Central memory CD4-positive, alpha-beta T cell (primary cell): ENCODE measurements around the gene PDK4.
"Not testable (repeated sequence)": the region's sequence is repeated elsewhere in the genome, so short reads cannot be mapped to it uniquely, and the experiment has no call there.

Source experiments
- DNase-seq: peaks from one replicate; pipeline ENCODE4 v3.0.0; 2022

Gene PDK4

DNA sequence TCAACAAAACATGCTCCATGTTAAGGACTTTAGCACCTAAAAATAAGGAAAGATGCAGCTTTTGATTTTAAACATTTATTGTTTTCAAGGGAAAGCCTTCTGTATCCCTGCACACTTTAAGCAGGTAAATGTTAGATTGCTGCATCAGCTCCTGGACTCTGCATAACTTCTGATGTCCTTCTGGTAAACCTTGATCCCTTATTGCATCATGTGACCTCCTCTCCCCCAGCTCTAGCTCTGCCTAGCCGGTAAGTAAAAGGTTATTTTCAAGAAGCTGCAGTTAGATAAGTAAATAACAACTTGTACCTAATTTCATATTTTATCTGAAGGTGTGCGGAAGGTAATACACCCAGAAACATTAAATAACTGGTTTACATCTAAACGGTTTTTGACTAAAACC lies 37.5 kb downstream of the PDK4 start:
- DNase-seq, result no peak

DNA sequence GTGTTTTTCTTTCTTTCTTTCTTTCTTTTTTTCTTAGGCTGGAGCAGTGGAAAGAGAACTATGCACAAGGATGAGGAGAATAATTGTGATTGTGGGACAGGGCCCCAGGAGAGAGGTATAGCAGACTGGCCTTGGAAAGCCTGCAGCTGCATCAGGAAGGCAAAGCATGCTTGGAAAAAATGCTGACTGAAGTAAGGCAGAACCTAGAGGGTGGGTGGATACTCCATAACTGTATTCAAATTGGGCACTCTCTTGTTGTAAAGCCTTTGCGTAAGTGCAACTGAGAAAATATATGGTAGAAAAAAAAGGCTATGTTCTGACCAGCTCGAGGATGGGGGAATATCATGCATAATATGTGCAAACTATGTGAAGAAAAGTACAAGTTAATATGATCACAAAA lies 39.5 kb downstream of the PDK4 start:
- DNase-seq, result no peak

DNA sequence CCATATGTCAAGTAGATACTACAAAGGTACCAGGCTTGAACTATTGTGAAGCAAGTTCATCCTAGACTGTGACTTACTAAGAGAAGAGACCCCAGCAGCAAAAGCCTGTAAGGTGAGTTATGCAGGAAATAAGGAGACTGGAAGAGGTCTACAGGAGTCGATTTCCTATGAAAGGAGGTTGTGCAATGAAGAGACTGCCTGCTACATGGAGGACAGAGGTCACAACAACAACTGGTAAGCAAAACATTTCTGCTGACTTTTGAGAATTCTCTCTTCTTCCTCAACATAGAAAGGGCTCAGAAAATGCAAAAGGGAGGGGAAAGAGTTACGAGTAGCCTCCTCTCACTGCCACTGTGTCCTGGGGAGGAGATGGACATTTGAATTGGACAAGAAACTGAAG lies 42.4 kb downstream of the PDK4 start:
- no peak for DNase-seq

DNA sequence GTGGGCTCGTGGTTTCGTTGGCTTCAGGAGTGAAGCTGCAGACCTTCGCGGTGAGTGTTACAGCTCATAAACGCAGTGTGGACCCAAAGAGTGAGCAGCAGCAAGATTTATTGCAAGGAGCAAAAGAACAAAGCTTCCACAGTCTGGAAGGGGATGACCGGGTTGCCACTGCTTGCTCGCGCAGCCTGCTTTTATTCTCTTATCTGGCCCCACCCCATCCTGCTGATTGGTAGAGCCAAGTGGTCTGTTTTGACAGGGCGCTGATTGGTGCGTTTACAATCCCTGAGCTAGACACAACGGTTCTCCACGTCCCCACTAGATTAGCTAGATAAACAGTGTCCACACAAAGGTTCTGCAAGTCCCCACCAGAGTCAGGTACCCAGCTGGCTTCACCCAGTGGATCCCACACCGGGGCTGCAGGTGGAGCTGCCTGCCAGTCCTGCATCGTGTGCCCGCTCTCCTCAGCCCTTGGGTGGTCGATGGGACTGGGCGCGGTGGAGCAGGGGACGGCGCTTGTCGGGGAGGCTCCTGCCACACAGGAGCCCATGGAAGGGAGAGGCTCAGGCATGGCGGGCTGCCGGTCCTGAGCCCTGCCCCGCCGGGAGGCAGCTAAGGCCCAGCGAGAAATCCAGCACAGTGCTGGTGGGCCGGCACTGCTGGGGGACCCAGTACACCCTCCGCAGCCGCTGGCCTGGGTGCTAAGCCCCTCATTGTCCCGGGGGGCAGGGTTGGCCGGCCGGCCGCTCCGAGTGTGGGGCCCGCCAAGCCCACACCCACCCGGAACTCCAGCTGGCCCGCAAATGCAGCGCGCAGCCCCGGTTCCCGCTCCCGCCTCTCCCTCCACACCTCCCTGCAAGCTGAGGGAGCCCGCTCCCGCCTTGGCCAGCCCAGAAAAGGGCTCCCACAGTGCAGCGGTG lies 44.0 kb downstream of the PDK4 start:
- not testable (repeated sequence) for DNase-seq

DNA sequence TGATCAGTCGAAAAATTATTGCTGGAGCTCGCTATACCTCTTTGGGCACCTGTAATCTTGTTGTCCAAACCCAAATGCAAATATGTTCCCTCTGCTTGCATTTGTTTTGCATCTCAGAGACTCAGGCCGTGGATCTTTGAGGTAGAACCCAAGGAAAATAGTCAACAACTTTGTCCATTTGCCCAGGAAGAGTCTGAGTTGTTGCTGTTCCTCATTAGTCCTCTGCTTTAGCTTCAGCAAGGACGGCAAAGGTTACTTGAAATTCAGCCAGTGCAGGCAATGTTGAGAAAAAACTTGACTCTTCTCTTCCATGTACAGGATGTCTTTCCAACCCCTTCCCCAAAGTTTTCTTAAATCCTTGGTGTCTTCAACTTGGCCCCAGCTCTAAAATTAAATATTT lies 45.8 kb downstream of the PDK4 start:
- DNase-seq, result no peak

DNA sequence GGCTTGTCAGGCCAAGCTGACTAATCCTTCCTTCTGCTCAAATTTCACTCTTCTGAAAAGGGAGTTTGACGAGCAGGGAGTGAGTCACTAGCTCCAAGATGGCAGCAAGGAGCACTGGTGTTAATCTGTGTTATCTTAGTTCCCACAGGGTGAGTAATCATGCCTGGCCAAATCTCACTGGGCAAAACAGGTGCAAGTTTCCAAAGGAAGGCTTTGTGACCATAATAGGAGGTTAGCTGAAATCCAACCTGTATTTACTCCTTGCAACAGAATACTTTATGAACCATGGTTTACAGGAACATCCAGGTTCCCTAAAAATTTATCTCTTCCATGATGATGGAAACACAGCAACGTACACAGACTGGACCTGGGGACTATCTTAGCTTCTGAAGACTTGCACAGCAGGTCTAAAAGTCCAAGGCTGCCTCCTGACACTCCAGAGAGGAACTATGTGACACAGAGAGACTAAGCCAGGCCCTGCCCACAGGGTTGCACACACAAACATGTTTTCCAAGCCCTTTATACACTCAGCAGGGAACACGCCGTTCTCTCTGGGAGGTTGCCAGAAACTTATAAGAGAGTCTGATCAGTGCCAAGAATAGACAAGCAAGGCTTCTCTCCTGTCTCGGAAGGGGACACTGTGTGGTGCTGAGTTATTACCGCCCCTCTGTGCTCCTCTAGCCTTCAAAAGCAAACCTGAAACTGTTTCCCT lies 46.3 kb downstream of the PDK4 start:
- DNase-seq, result no peak

DNA sequence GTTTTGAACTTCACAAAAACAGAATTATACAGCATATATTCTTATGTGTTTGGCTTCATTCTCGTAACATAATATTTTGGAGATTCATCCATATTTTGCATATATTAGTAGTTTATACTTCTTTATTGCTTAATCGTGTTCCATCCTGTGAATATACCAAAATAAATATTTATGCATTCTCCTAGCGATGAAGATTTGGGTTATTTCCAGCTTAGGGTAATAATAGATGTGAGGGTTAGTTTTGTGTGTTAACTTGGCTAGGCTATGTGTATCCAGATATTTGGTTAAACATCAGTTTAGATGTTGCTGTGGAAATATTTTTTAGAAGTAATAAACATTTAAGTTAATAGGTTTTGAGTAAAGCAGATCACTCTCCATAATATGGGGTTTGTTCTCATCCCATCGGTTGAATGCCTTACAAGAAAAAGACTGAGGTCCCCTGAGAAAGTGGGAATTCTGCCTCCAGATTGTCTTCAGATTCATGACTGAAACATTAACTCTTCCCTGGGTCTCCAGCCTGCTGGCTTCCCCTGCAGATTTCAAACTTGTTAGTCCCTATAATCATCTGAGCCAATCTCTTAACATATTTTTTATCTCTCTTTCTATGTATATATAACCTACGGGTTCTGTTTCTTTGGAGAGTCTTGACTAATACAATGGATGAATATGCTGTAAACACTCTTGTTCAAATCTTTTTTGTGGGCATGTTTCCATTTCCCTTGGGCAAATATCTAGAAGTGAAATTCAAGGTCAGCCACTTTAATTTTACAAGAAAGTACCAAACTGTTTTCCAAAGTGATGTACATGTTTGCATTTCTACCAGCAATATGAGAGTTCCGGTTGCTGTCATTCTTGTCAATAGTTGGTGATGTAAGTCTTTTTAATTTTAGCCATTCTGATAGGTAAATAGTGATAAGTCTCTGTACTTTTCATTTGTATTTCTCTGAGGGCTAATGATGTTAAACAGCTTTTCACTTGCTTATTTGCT lies 48.7 kb downstream of the PDK4 start:
- DNase-seq, result no peak

DNA sequence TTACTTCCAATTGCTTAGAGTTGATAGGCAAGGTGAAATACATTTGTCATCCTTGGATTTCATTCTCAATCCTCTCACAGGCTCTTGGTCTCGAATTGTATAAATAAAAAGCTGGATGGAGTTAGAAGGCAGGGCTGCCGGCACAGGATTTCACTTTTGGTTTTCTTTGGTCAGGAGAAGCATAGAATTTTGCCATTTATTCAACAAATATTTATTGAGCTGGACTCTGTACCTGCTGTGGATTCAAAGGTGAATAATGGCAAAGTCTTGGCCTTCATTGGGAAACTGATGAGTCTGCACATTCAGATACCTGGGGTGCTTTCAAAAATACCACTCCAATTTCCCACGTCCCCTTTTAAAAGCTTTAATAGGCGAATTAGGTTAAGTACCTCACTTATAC lies 49.7 kb downstream of the PDK4 start:
- DNase-seq, result no peak

DNA sequence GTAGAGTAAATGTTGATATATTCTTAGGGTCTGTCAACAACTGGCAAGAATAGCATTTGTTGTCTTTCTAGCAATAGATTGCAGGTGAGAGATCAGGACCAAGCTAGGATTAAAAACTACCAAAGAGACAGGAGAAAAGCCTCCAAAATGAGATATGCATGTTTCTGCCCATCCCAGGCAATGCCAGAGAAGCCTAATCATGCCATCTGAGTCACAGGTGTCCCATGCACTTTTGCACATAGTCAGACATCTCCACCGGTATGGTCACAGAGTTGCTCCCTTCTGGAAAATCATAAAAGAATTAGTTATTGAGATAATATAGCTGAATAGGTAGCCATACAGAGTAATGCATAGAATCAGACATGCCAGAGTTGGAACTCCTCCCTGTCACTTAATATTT lies 50.6 kb downstream of the PDK4 start:
- DNase-seq, result no peak

DNA sequence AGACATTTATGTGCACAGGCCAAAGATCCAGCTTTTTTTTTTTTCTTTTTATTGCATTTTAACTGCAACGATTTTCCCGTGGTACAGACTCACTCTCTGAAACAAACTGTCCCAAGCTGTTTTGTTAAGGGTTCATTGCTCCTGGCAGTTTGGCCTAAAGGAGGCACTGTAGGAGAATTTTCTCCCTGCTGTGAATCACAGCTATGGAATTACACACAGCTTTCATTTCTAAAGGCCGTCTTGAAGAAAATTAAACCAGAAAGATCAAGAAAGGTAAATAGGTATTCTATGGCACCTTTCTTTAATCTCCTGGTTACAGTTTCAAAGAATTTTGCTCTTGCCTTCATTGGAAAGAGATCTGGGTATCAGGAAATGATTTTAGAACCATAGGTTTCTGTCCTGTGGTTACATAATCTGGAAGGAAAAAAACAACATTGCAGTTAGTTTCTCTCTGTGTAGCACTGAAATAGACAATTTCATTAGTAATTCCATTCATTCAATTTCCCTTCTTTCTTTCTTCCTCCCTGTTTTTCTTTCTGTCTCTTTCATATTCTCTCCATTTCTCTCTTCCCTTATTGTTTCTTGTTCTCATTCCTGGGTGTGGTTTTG lies 51.2 kb downstream of the PDK4 start:
- no peak for DNase-seq

DNA sequence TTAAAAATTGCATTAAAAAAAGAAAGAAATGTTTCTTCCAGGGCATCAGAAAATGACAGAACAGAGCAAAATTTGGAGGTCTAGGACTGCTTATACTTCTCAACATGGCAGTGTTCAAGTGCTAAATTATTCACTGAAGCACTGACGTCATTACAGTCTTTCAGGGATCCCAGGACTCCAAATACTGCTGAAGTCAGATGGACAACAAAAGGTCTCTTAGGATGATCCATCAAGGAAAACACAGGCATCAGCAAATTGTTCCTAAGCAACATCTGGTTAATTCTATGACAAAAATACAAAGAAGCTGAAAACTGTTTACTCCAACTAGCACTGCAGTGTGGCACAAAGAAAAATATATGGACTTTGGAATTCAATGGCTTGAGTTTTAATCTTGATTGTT lies 52.1 kb downstream of the PDK4 start:
- no peak for DNase-seq

DNA sequence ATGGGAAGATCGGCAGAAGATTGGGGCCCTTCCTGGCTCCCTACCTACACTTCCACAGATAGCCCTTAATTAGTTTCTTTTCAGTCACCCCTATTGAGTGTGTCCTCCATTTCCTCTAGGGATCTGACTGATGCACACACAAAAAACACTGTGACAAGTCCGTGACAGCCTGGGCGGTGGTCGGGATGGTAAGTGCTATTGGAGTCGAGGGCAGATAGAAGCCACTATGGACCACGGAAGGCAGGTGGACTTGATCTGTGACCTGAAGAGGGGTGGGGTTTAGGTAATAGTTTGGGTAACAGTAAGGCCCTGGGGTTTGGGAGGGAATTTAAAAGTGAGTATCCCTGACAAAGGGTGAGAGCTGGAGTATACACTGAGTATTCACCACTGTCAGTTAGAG lies 53.0 kb downstream of the PDK4 start:
- DNase-seq, result no peak

DNA sequence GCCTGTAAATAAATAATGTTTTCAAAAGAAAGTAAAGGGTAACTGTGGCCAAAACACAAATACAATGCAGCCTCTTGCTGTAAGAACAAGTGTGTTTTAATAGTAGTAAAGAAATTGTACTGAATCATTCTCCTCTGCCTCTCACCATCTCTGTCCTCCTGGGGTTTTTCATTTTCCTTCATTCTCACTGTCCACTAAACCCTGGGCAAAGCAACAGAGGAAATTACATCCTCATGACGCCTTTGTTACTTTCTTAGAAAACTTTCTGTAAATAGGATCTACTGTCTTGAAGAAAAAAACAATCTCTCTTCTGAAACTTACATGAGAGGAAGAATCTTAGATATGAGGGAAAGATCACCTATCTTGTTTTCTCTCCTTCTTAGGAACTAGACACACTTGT lies 56.0 kb downstream of the PDK4 start:
- no peak for DNase-seq

DNA sequence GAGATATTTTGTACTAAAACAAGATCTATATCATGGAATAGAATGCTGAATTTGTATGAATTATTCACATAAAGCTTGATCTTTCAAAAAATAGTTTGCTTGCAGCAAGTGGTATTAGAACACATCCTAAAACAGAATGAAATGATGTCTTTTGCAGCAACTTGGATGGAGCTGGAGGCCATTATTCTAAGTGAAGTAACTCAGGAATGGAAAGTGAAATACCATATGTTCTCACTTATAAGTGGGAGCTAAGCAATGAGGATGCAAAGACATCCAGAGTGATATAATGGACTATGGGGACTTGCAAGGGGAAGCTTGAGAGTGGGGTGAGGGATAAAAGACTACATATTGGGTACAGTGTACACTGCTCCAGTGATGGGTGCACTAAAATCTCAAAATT lies 56.9 kb downstream of the PDK4 start:
- DNase-seq, result no peak

DNA sequence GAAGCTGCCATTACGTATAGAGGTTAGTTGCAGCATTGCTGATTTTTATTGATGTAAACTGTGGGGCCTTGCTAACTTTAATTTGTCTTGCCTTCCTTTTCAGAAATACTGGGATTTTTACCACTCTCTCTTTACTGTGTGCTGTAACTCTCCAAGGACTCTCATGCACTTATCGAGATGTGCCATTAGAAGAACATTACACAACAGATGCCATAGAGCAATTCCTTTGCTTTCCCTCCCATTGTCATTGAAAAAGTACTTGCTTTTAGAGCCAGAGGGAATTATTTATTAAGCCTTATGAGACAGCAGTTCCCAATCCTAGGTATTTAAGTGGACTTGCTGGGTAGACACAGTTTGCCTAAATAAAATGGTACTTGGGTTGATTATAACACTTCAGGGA lies 58.8 kb downstream of the PDK4 start:
- DNase-seq, result no peak

DNA sequence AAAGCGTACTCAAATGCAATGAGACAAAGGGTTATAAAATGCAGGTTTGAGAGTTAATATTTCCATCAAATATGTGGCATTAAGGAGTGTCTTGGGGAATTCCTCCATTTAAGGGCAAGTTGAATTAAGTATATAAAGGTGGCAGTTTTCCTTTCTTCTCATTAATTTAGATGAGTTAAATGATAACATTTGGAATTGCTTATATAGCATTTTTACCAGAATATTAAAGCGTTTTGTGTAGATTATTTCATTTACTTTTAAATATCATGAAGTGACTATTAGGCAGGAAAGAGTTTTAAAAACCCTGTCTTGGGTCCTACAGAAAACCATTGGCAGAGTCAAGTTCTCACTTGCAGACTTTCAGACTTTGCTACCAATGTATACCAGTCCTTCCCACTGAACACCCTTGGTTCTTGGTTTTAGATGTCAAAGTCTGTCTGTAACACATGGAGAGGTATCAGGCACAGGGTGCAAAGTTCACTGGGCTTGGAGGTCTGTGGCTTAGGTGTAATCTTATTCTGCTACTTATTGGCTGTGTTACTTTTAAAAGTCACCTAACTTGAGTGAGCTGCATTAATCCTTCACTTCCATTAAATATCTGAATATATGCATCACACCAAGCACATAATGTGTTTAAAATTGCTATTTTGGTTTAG lies 59.5 kb downstream of the PDK4 start:
- no peak for DNase-seq

DNA sequence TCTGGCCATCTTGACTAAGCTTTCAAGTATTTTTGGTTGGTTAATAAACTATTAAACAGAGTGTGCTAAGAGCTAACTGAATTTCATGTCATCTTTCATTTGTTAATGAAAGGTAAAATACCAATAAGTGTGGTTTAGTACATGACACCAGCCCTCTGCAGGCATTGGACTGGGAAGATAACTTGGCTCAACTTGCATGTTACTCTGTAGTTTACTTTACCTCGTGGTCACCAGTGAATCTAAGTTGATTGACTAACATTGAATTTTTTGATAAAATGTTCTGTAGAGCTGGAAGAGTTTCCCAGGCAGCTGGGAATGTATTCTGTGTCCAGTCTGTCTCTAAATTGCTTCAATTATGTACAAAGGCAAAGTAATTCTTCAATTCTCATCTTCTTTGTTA lies 60.7 kb downstream of the PDK4 start:
- no peak for DNase-seq

DNA sequence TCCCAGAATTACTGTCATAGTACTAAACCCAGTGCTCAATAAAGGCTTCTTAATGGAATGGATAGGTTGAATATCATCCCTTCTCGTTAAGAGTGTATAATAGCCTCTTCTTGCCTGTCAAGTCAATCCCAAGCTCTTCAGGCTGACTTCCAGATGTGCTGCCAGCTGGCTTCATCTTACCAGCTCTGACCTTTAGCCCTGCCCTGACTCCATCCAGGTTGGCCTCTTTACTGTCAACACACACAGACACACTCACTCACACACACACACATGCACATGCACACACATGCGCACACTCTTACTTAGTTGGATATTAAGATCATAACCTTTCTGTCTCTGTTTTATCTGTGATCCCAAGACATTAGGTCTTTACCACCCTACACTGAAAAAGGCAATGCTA lies 61.5 kb downstream of the PDK4 start:
- no peak for DNase-seq
